Measurements from ENCODE around the gene ANLN.
"Not testable (repeated sequence)": the region's sequence is repeated elsewhere in the genome, so short reads cannot be mapped to it uniquely, and the experiment has no call there.

The ANLN gene

DNA sequence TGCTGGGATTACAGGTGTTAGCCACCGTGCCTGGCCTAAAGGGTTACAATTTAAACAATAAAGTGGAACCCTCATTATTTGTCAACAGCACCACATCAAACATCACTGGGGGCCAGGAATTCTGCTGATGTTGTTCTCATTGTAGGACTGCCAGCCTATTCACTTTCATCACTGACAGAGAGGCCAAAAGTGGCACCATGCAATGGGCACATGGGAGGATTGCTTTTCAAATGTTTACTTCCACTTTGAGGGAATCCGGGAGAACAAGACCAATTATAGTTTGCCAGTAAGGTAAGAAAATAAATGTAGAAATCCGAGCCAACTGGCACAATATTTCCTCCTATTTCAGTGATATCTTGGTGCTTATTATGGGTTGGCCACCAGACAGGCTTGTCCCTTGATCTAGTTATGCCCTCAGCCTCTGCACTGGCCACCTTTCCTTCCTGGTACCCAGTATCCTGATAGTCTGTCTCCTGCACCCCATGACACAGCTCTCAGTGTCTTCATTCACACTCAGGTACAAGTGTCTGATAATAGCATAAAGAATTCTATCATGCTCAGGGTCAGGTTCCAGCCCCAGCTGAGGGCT, 82.6 kb downstream of the ANLN start:
- DNase-seq: no peak

GRCh38 chr7:36473454-36474282, 84.0 kb downstream of the ANLN start:
- DNase-seq: peak; percentile 14

DNA sequence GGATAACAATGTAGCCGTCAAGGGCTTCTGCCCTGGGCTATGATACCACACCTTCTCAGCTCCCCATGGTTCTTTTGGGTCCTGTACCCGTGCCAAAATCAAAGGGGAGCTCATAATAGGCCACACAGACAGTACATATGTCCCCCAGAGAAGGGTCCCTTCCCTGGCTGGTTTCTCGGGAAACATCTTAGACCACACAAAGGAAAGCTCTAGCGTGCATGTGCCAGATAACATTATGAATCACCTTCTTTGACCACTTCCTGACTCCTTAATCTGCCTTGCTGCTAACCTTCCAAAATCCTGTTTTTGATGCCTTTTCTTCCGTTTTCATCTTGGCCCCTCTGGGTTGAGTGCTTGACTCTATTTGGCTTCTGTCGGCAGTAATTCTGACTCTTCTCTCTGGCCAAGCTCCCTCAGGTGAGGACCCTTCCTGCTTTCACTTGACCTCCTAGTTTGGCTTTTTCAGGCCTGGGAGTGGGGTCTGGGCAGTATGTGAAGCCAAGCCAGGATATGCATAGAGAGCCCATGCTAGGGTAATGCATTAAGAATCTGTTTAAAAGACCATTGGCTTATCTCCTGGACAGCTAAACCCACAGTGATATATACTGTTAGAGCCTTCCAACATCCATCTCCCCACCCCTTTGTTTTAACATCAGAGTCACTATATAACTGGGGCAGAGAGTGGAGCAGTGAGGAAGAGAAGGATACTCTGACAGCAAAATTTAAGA, 84.8 kb downstream of the ANLN start:
- DNase-seq: no peak

- DNase-seq: no peak
Observed at GRCh38 chr7:36475011-36475342, 85.3 kb downstream of the ANLN start.

- DNase-seq: no peak
Observed at GRCh38 chr7:36475381-36475780, 85.7 kb downstream of the ANLN start.

GRCh38 chr7:36478745-36479144, 89.1 kb downstream of the ANLN start:
- no peak for DNase-seq

DNA sequence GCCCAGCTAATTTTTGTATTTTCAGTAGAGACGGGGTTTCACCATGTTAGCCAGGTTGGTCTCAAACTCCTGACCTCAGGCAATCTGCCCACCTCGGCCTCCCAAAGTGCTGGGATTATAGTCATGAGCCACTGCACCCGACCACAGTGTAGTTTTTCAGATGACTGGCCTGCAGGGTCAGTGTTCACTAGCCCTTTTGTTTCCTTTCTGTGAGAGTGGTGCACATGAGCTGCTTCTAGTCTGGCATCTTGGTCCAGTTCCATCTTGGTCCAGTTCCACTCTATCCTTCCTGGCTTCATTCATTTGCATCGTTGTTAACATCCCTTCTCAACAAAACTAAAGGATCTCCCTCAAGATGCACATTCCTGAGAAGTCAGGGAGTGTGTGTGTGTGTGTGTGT, 94.2 kb downstream of the ANLN start:
- DNase-seq: not testable (repeated sequence)

DNA sequence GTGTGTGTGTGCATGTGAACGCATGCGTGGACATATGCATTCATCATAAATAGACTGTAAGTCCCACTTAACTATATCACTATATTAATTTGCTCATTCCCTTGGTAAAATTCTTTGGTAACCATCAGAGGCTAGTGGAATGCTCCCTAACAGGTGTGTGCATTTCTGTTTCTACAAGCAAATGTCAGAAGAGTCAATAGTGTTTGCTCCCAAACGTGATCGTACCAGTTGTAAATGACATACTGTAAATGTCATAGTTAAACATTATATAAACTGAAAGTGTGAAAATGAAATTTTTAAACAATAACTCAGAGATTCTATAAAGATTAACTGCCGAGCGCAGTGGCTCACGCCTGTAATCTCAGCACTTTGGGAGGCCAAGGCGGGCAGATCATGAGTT, 94.6 kb downstream of the ANLN start:
- no peak for DNase-seq

DNA sequence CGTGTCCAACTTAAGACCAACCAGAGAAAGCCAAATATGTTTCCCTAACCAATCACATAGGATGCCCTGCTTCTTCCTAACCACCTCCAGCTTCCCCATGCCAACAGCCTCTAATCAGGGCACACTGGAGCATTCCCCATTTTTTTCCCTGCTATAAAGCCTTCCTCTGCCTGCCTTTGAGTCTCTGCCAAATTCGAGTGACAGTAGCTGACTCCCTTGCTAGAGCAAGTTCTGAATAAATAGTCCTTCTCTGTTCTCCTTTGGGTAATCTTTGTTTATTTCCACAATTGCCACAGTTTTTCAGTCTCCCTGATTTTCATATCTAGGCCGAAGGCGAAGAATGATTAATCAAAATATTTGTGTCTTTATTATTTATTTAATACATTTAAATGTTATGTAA, 96.7 kb downstream of the ANLN start:
- DNase-seq: no peak

DNA sequence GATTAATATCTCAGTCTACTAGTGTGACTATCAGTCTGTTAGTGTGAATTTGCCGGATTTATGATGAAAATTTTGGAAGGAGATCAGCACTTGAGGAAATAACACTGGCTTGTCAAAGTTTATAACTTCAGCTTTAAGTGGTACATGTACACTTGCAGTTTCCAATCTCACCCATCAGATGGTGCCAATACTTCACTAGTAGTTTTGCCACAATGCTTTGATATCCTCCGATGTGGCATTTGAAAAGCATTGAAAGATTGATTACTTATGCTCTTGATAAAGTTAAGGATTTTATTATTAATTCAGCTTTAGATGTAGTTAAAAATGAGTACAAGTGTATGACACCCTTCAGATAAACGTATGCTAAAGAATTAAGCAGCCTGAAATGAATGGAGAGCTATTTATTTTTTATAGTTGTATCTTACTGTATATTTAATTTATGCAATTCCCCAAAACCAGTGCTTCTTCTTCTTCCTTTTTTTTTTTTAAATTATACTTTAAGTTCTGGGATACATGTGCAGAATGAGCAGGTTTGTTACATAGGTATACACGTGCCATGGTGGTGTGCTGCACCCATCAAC, 98.2 kb downstream of the ANLN start:
- DNase-seq: peak; percentile 75

GRCh38 chr7:36488672-36489071, 99.0 kb downstream of the ANLN start:
- not testable (repeated sequence) for DNase-seq

- no peak for DNase-seq
Observed at GRCh38 chr7:36490419-36490830, 100.8 kb downstream of the ANLN start.

- DNase-seq: no peak
Observed at GRCh38 chr7:36491317-36491716, 101.7 kb downstream of the ANLN start.

DNA sequence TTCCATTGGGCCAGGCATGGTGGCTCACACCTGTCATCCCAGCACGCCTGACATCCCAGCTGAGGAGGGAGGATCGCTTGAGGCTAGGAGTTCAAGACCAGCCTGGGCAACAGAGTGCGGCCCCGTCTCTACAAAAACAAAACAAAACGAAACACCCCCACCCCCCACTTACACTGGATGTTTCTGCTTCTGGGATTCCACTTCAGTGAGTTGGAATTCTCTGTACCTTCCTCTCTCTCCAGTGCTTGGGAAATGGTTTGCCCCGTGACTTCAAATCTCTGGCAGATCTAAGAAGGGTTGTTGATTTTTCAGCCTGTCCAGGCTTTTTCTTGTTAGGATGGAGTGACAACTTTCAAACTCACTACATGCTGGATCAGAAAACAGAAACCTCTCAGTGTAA, 106.9 kb downstream of the ANLN start:
- DNase-seq: no peak

DNA sequence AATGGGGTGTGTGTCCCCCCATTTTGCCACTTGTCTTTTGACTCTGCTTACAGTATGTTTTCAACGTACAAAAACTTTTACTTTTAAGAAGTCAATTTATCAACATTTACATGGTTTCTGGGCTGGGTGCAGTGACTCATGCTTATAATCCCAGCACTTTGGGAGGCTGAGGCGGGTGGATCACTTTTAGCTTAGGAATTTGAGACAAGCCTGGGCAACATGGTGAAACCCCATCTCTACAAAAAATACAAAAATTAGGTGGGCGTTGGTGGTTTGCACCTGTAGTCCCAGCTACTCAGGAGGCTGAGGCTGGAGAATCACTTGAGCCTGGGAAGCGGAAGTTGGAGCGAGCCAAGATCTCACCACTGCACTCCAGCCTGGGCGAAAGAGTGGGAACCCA, 107.5 kb downstream of the ANLN start:
- DNase-seq: not testable (repeated sequence)

GRCh38 chr7:36497775-36498174, 108.1 kb downstream of the ANLN start:
- DNase-seq: no peak

Measured in CD4-positive, alpha-beta T cell treated with Interleukin-17A for 1 hour (primary cell).